Middle frontal gyrus (tissue), 1 donor: ENCODE results near the gene SLAMF1.
"Not testable (repeated sequence)": the region's sequence is repeated elsewhere in the genome, so short reads cannot be mapped to it uniquely, and the experiment has no call there.

ENCODE experiments used
- DNase-seq: peaks from one replicate; pipeline ENCODE4 v3.0.0-alpha.2; 2015; ENCODE audit warnings: low spot score; ENCODE audit errors: extremely low spot score

SLAMF1 gene

GRCh38 chr1:160640359-160641123 is 6.3 kb downstream of the SLAMF1 start:
- no peak for DNase-seq

DNA sequence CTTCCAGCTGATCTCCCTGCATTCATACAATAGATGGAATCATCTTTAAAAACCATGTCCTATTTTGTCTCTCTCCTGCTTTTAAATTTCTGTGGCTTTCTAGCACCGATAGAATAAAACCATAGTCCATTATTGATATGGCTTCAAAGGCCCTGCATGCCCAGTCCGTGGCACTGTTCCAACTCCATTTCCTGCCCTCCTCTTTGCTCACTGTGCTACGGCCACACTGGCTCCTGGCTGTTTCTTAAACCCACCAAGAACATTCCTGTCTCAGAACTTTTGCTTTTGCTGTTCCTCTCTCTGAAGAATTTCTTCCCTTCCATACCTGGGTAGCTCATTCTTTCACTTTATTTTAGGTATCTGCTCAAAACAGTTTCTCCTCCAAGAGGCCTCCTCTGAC is 7.2 kb downstream of the SLAMF1 start:
- DNase-seq, result no peak

DNA sequence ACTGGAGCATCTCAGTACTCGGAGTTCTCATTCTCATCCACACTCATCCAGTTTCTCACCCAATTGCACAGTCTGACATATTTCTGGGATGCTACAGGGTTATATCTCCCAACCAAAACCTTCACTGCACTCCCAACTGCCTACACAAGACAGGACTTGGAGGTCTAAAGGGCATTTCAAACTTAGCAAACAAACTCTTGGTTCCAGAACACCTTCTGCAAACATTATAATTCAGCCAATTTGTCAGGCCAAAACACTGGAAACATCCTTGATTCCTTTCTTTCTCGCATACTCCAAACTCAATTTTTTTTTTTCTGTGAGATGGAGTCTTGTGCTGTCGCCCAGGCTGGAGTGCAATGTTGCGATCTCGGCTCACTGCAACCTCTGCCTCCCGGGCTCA is 7.9 kb downstream of the SLAMF1 start:
- no peak for DNase-seq

DNA sequence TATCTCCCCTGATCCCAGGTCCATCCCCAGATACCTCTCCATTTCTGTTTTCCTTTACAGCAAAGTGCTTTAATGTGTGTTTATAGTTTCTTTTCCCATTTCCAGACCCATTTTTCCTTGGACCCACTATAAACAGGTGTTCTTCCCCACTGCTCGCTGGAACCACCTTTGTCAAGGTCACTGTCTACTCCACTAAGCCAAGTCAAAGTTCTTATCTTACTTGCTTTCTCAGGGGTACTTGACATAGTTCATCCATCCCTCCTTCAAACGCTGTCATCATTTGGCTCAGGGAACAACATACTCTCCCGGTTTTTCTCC is 8.3 kb downstream of the SLAMF1 start:
- DNase-seq, result no peak

DNA sequence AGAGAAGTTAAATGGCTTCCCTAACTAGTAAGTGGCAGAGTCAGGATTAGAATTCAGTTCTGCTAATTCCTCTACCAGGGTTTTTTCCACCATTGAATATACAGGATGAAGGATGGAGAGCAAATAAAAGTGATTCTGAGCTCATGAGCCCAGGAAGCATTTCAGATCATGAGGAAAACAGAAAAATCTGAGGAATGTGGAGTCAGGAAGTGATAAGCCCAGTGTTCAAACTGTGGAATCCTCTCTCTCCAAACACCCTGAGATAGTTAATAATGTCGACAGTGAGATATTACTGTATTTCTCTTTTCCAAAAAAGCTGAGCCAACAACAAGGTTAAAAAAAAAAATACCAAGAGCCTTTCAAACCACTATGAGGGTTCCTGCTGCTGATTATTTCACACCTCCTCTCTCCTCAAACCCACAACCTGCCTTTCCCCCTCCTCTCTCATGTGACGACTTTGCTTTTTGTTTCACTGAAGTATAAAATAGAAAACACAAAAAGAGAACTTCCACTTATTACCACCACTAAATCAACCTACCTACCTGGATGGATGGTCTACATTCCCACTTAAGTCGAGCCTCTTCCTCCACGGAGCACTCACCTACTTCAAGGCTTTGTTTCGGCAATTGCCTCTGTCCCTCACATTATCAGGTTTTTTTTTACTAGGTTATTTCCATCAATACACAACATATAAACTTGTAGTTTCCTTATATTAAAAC is 8.9 kb downstream of the SLAMF1 start:
- DNase-seq, result no peak

GRCh38 chr1:160637065-160637464 is 9.8 kb downstream of the SLAMF1 start:
- no peak for DNase-seq

DNA sequence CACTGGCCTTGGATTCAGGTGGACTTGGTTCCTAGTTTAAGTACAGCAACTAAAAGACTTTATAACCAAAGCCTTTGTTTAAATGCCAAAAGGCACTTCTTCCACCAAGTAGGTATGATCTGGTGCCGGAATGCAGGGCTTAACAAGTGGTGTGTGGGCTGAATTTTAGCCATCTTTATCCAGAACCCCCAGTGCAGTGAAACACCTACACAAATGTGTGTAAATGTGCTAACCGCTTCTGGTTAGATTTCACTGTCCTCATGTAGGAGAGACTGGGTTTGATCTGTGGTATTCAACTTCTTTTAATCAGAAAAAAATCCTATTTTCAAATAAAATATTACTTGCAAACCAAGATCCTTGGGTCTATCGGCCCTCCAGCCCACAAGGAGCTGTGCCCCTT is 10.3 kb downstream of the SLAMF1 start:
- DNase-seq, result no peak

DNA sequence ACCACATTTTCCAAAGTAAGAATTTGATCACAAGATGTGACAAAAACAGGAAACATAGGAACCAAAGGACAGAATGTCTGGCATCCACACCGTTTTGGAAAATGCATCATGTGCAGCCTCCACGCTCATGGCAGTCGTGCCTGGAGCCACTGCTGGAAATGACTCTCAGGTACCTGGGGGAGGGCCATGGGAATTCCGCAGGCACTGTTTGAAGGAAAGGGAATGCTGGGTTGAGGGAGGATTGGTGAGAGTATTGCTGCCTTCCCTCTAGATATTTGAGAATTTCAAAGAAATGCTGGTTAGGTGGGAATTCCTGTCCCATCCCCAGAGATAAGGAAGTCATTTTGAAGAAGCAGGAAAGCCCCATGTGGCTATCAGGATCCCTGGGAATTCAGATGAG is 10.8 kb downstream of the SLAMF1 start:
- no peak for DNase-seq

DNA sequence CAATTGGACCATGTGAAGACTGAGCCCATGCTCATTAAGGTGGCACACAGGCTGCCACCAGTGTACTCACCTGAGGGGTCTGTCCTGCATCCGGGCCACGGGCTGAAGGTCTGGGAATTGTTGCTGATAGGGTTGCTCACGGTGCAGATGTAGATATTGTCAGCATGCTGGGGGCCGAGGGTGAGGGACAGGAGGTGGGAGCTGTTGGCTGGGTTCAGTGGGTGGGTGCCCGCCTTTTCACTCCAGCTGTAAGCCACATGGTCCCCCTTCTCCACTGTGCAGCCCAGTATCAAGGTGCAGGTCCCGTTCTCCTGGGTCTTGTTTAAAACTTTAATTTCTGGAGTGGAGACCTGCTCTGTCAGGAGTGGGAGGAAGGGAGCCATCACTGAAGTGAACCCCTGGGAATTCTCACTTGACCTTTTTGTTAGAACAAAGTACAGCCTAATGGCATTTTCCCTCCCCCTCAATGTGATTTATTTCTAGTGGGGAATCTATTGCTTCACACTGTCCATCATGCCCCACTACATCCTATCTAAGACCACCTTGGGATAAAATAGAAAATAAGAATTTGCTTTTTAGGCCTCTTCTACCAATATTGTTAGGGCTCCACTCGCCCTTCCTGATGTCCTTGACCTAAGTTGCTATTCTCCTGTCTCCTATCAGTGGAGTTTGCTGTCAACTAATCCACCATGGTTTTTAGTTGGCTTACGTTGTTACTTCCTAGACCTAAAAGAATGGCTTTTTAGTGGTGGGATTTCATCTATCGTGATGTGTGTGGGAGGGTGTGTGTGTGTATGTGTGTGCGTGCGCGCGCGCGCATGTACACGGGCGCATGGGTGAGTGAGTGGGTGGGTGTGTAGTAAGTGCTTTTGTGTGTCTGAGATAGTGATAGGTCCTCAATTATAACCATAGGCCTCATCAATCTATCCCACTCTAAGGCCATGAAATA is 12.0 kb downstream of the SLAMF1 start:
- DNase-seq, result no peak

DNA sequence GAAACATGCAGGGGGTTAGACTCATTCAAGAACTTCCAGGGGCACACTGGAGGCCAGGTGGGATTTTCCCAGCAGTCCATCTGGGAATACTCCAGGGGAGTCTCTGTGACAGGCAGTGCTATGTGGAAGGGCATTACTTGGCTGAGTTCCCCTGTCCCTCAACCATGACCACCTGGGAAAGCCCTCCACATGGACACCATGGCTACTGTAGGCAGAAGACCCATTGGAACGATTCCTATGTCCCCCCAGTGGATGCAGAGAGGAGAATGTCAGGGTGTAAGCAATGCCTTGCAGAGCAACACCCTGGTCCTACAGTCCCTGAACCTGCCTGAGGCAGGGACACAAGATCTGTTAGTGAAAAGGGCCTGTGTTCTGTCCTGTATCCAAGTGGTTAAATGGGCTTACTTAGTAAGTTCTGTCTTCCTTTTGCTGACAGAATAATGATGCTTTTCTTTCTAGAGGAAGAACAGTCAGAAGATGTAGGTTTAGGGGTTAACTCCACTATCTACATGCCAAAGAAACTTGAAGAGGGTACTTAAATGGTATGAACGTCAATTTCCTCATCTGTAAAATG is 13.4 kb downstream of the SLAMF1 start:
- no peak for DNase-seq

DNA sequence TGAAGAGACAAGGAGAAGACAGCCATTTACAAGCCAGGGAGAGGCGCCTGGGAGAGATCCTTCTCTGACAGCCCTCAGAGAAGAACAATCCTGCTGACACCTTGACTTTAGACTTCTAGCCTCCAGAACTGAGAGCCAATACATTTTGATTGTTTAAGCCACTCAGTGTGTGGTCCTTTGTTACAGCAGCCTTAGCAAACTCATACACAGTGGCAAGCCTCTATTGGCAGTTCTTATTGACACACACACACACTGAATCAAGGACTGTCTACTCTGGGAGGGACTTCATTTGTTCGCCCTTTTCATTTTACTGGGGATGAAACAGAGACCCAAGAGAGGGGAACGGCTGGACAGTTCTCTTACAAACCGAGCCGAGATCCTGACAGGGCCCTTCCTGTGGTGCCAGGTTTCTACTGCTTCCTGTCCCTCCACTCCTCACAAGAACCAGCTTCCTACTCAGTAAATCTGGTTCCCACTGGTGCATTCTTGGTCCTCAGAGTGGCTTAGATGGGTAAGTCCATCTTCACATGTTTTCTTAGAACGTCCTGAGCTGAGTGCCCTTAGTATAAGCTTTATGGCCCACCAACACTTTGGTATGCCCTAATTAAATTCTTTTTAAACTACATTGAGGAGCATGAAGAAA is 14.7 kb downstream of the SLAMF1 start:
- DNase-seq, result no peak

DNA sequence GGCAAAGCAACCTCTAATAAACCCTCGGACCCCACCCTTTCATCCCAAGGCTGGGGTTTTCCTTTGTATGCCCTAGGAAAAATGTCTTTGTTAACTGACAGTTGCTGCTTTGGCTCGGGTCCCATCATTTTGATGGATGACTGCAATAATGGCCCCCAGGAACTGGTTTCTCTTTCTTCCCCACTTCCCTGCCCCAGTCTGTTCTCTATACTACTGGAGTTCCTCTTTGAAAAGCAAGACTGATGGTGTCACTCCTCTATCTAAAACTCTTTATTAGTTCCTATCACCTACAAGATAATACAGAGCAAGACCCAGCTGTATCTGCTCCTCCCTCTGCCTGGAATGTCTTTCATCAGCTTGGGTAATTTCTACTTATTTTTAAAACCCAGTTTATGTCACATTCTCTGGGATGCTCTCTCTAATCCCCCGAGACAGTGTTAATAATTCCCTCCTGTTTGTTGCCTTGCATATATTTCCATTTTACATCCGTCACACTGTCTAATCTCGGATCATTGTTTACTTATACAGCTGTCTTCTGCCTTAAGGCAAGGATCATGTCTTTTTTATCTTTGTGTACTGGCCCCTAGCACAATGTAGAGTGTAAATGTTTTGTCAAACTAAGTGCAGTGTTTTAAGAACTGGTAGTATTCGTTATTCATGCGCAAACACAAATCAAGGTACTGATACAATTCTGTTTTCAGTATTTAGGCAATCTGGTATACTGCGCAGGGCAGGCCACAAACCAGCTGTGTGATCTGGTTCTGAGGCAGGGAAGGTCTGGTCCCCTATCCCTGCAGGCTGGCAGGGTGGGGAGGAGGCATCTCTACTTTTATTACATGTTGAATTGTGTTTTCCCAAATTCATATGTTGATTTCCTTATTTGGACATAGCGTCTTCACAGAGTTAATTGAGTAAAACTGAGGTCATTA is 16.1 kb downstream of the SLAMF1 start:
- no peak for DNase-seq

GRCh38 chr1:160629286-160630210 is 17.3 kb downstream of the SLAMF1 start:
- no peak for DNase-seq

- no peak for DNase-seq
These were observed 18.0 kb downstream of the SLAMF1 start for GRCh38 chr1:160628799-160629263.

GRCh38 chr1:160627677-160628289 is 19.1 kb downstream of the SLAMF1 start:
- DNase-seq, result not testable (repeated sequence)

GRCh38 chr1:160626509-160627342 is 20.1 kb downstream of the SLAMF1 start:
- no peak for DNase-seq

GRCh38 chr1:160625725-160626498 is 20.9 kb downstream of the SLAMF1 start:
- no peak for DNase-seq
